SK-N-SH (cell line): Measurements from ENCODE around the gene HCST. TPM values are rescaled to one million over a fixed set of nuclear protein-coding genes. Genes with fewer than 3 reads are reported as not detected.
A peak's percentile ranks its signal among the peaks of the same experiment; 100 is the strongest.

Experiments used
- CTCF ChIA-PET: fragments of 300-600, 350-600 bp; formaldehyde crosslinking; extraction: SDS; loops from one replicate; lab custom pipeline; 2021; lab: Yijun Ruan, JAX
- POLR2A ChIA-PET: fragments of 350-600 bp; sonication (Branson Sonifier 250); formaldehyde crosslinking; extraction: SDS; loops from one replicate; lab custom pipeline; 2020; ENCODE audit warnings: antibody characterized with exemption, inconsistent platforms; lab: Yijun Ruan, JAX
- DNase-seq: peaks from one replicate; pipeline ENCODE4 v3.0.0; 2012
- H2AFZ ChIP-seq: fragments of 200-600 bp; sonication (generic); 2 replicates; pipeline ENCODE4 v1.8.1; 2016; ENCODE audit warnings: antibody characterized with exemption, mild to moderate bottlenecking, low read depth
- H3F3A ChIP-seq: fragments of 200-600 bp; sonication (generic); replicated peaks from 2 replicates; pipeline ENCODE3; 2016; ENCODE audit warnings: antibody characterized with exemption, mild to moderate bottlenecking; ENCODE audit not compliant: insufficient read depth
- H3K27ac ChIP-seq, 2 experiments: fragments of 200-500 bp in 1 of 2; fragments of 200-600 bp in 1 of 2; sonication (Bioruptor generic) in 1 of 2; sonication (generic), shearing (Covaris generic) in 1 of 2; 2 replicates each; pipeline versions ENCODE4 v1.5.1 to v1.6.1; 2014 to 2016; ENCODE audit warnings: low read depth in 2 of 2, inconsistent platforms in 1 of 2, low read length in 1 of 2, mild to moderate bottlenecking in 1 of 2, mixed read lengths in 1 of 2
- H3K27me3 ChIP-seq: fragments of 200-600 bp; sonication (generic), shearing (Covaris generic); 2 replicates; pipeline ENCODE4 v1.6.1; 2016; ENCODE audit warnings: mixed run types; ENCODE audit not compliant: insufficient read depth
- H3K36me3 ChIP-seq, 2 experiments: fragments of 200-500 bp in 1 of 2; fragments of 200-600 bp in 1 of 2; sonication (Bioruptor generic) in 1 of 2; sonication (generic) in 1 of 2; replicated peaks in 1 of 2; 2 replicates each; pipeline versions ENCODE3 to v1.5.1; 2014 to 2016; ENCODE audit warnings: low read length in 1 of 2, mild to moderate bottlenecking in 1 of 2; ENCODE audit not compliant: insufficient read depth in 2 of 2, control insufficient read depth in 1 of 2
- H3K4me1 ChIP-seq, 2 experiments: fragments of 200-500 bp in 1 of 2; fragments of 200-600 bp in 1 of 2; sonication (Bioruptor generic) in 1 of 2; sonication (generic), shearing (Covaris generic) in 1 of 2; 2 replicates each; pipeline versions ENCODE4 v1.5.1 to v1.6.1; 2014 to 2016; ENCODE audit warnings: low read depth in 1 of 2, low read length in 1 of 2, mixed run types in 1 of 2; ENCODE audit not compliant: insufficient read depth in 2 of 2, control insufficient read depth in 1 of 2
- H3K4me2 ChIP-seq: fragments of 200-600 bp; sonication (generic), shearing (Covaris generic); 2 replicates; pipeline ENCODE4 v1.6.1; 2017; ENCODE audit warnings: mixed run types
- H3K4me3 ChIP-seq, 2 experiments: fragments of 200-500 bp in 1 of 2; fragments of 200-600 bp in 1 of 2; sonication (Bioruptor generic) in 1 of 2; sonication (generic), shearing (Covaris generic) in 1 of 2; 2 replicates each; pipeline versions ENCODE4 v1.5.1 to v1.8.1; 2014 to 2016; ENCODE audit warnings: low read depth in 2 of 2, inconsistent platforms in 1 of 2, low read length in 1 of 2, mild to moderate bottlenecking in 1 of 2, mixed read lengths in 1 of 2, moderate library complexity in 1 of 2
- H3K79me2 ChIP-seq: fragments of 200-600 bp; sonication (generic); 2 replicates; pipeline ENCODE4 v1.8.1; 2017; ENCODE audit warnings: mild to moderate bottlenecking; ENCODE audit not compliant: insufficient read depth
- H3K9ac ChIP-seq: fragments of 200-600 bp; sonication (generic); 2 replicates; pipeline ENCODE4 v1.6.1; 2017; ENCODE audit warnings: mixed run types
- H3K9me2 ChIP-seq: fragments of 200-600 bp; sonication (generic); 2 replicates; pipeline ENCODE4 v1.6.1; 2017; ENCODE audit warnings: mixed run types
- H3K9me3 ChIP-seq: fragments of 200-600 bp; sonication (generic); 2 replicates; pipeline ENCODE4 v1.6.1; 2017; ENCODE audit warnings: mixed run types, mild to moderate bottlenecking, moderate library complexity
- H4K20me1 ChIP-seq: fragments of 200-600 bp; sonication (generic); 2 replicates; pipeline ENCODE4 v1.6.1; 2017; ENCODE audit warnings: mild to moderate bottlenecking, mixed run types; ENCODE audit not compliant: insufficient read depth
- CHD2 ChIP-seq: fragments of 150-350 bp; IDR thresholded peaks from 2 replicates; pipeline ENCODE4 v1.6.1; 2018; ENCODE audit warnings: low read length; ENCODE audit not compliant: partially characterized antibody
- ELF1 ChIP-seq: IDR thresholded peaks from 2 replicates; pipeline ENCODE4 v1.4.0; 2012
- EZH2phosphoT487 ChIP-seq: fragments of 200-600 bp; sonication (generic); IDR thresholded peaks from 2 replicates; pipeline ENCODE4 v1.6.1; 2017; ENCODE audit warnings: low read depth, mixed run types, mild to moderate bottlenecking, antibody characterized with exemption, moderate library complexity, borderline replicate concordance
- FOSL2 ChIP-seq: IDR thresholded peaks from 2 replicates; pipeline ENCODE4 v1.4.0; 2012; ENCODE audit warnings: low read depth, mild to moderate bottlenecking, moderate library complexity, borderline replicate concordance
- FOXM1 ChIP-seq: IDR thresholded peaks from 2 replicates; pipeline ENCODE4 v1.4.0; 2012; ENCODE audit warnings: low read depth, mild to moderate bottlenecking
- GABPA ChIP-seq: IDR thresholded peaks from 2 replicates; pipeline ENCODE4 v1.4.0; 2012; ENCODE audit warnings: low read depth, mild to moderate bottlenecking
- GATA2 ChIP-seq: sonication (generic); formaldehyde crosslinking; IDR thresholded peaks from 2 replicates; pipeline ENCODE4 v1.5.0; 2020; ENCODE audit warnings: mild to moderate bottlenecking, missing genetic modification reagents
- MEF2A ChIP-seq: IDR thresholded peaks from 2 replicates; pipeline ENCODE4 v1.4.0; 2012; ENCODE audit warnings: low read depth, borderline replicate concordance
- MXI1 ChIP-seq: IDR thresholded peaks from 2 replicates; pipeline ENCODE4 v1.6.1; 2012; ENCODE audit warnings: mild to moderate bottlenecking, low read depth, low read length, improper control_type of control experiment
- NFIC ChIP-seq: IDR thresholded peaks from 2 replicates; pipeline ENCODE4 v1.4.0; 2012; ENCODE audit warnings: borderline replicate concordance
- POLR2AphosphoS5 ChIP-seq: IDR thresholded peaks from 2 replicates; pipeline ENCODE4 v1.6.1; 2012; ENCODE audit warnings: low read depth, low read length
- RAD21 ChIP-seq: IDR thresholded peaks from 2 replicates; pipeline ENCODE4 v1.6.1; 2012; ENCODE audit warnings: mild to moderate bottlenecking, low read length
- SIN3A ChIP-seq: IDR thresholded peaks from 2 replicates; pipeline ENCODE4 v1.6.1; 2012; ENCODE audit warnings: low read depth, mild to moderate bottlenecking, low read length, moderate library complexity, borderline replicate concordance
- TCF12 ChIP-seq: IDR thresholded peaks from 2 replicates; pipeline ENCODE4 v1.4.0; 2012
- TEAD4 ChIP-seq: IDR thresholded peaks from 2 replicates; pipeline ENCODE4 v1.4.0; 2012; ENCODE audit warnings: mild to moderate bottlenecking, borderline replicate concordance; ENCODE audit not compliant: insufficient read depth
- WGBS: methylation state at CpG from one replicate; pipeline ENCODE4 v1.1.6; 2017; ENCODE audit warnings: low lambda C conversion rate; 5-methylcytosine and 5-hydroxymethylcytosine counted together
- polyA plus RNA-seq, 3 experiments: library from polyadenylated mRNA; depleted of rRNA; stranded (reverse); fragments of >200 nt; gene quantifications; 2 replicates each; pipeline ENCODE4 v1.2.3, GENCODE V29; 2012
- TF ChIP-seq, protein P1 (sequence below): IDR thresholded peaks from 2 replicates; pipeline ENCODE4; 2012
- TF ChIP-seq, protein P2 (sequence below): IDR thresholded peaks from 2 replicates; pipeline ENCODE4 v1.6.1; 2012; ENCODE audit warnings: mild to moderate bottlenecking, low read depth, low read length, moderate library complexity
- TF ChIP-seq, protein P3 (sequence below): IDR thresholded peaks from 2 replicates; pipeline ENCODE4 v1.4.0; 2012; ENCODE audit warnings: low read depth, borderline replicate concordance
- TF ChIP-seq, protein P4 (sequence below): IDR thresholded peaks from 2 replicates; pipeline ENCODE4 v1.4.0; 2012; ENCODE audit warnings: low read depth, borderline replicate concordance
- TF ChIP-seq, protein P5 (sequence below): fragments of 150-350 bp; IDR thresholded peaks from 2 replicates; pipeline ENCODE4 v1.6.1; 2017; ENCODE audit warnings: antibody characterized with exemption, low read length, low read depth, borderline replicate concordance
- TF ChIP-seq, protein P6 (sequence below): IDR thresholded peaks from 2 replicates; pipeline ENCODE4 v1.4.0; 2012; ENCODE audit warnings: low read depth

HCST gene
- polyA plus RNA-seq, 1 of the 3 experiments (the other 2 are of a cell fraction) = 0.59 TPM

DNA sequence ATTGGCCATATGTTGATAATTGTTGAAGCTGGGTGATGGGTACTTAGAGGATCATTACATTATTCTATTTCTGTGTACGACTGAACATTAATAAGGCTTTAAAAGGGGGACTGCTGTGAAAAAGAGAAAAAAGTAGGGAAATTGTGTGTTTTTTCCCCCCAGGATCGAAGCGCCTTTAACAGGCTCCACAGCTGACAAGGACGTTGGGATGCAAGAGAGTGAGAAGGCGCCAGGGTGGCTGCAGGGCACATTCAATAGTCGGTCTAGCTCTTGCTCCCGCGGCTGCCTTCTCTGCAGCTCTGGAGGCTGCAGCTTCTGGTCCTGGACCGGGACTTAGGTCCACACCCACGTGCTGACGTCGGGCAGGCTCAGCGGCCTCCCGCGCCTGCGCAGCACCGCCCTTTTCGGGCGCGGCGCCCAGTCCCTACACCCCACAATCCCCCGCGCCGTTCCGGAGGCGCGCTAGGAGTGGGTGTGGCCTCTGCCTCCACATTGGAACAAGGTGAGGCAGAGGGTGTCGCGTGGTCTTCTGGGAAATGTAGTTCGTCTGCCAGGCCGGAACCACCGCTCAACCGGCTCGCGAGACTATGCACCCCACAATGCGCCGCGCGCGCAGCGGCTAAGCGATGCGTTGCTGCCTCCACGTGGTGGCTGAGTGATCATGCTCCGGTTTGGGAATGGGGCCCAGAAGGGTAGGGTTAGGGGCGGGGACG lies 29.0 kb downstream of the HCST start:
- Histone ChIP-seq H3K79me2 (no peaks in the 10 kb centered on the region), H3K27me3 (no peaks in the 10 kb centered on the region), H2AFZ (peak overlapping the region; percentile 91), H3K36me3 (no peaks in the 10 kb centered on the region), H3K4me3 (peak overlapping the region; percentile 37 to 57), H3K9me3 (no peaks in the 10 kb centered on the region), H3K9ac (no peak overlapping the region), H3K27ac (peak overlapping the region; percentile 40 to 91; a peak in 3 of 4 replicates), H3K4me1 (peaks cover 3 to 7% of the 10 kb centered on the region in 2 experiments; a peak in 3 of 4 replicates), H3K9me2 (no peaks in the 10 kb centered on the region), H3F3A (no peaks in the 10 kb centered on the region), H3K4me2 (peak overlapping the region; percentile 72), H4K20me1 (no peaks in the 10 kb centered on the region)
- peak; percentile 98 for DNase-seq
- 1% methylated on average over 41 of the region's 47 CpGs for WGBS
- POLR2A ChIA-PET = interaction anchor here (0.6 to 0.7 kb wide), 3 partner anchors 17 to 186 kb away, joined by 3 to 5 read pairs (median 3); partner anchors contain the start of genes NFKBID, PSENEN and U2AF1L4
- CTCF ChIA-PET = interaction anchor here (0.6 to 3.4 kb wide), 14 partner anchors 19 to 183 kb away, joined by 3 to 57 read pairs (median 3); partner anchors contain the start of genes APLP1, LIN37 and TYROBP
- TF ChIP-seq GABPA (peak; percentile 67), EZH2phosphoT487 (no peak), GATA2 (no peak), ELF1 (peak; percentile 90), TCF12 (no peak), RAD21 (peak; percentile 99), MXI1 (peak; percentile 94), FOSL2 (no peak), FOXM1 (no peak), CHD2 (peak; percentile 99), POLR2AphosphoS5 (peak; percentile 99), NFIC (peak; percentile 71), SIN3A (peak; percentile 22; the same call in 1 of the 2 replicates), TEAD4 (no peak), MEF2A (no peak)
- TF ChIP-seq, protein P1, sequence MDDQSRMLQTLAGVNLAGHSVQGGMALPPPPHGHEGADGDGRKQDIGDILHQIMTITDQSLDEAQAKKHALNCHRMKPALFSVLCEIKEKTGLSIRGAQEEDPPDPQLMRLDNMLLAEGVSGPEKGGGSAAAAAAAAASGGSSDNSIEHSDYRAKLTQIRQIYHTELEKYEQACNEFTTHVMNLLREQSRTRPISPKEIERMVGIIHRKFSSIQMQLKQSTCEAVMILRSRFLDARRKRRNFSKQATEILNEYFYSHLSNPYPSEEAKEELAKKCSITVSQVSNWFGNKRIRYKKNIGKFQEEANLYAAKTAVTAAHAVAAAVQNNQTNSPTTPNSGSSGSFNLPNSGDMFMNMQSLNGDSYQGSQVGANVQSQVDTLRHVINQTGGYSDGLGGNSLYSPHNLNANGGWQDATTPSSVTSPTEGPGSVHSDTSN = no peak
- TF ChIP-seq, protein P2, sequence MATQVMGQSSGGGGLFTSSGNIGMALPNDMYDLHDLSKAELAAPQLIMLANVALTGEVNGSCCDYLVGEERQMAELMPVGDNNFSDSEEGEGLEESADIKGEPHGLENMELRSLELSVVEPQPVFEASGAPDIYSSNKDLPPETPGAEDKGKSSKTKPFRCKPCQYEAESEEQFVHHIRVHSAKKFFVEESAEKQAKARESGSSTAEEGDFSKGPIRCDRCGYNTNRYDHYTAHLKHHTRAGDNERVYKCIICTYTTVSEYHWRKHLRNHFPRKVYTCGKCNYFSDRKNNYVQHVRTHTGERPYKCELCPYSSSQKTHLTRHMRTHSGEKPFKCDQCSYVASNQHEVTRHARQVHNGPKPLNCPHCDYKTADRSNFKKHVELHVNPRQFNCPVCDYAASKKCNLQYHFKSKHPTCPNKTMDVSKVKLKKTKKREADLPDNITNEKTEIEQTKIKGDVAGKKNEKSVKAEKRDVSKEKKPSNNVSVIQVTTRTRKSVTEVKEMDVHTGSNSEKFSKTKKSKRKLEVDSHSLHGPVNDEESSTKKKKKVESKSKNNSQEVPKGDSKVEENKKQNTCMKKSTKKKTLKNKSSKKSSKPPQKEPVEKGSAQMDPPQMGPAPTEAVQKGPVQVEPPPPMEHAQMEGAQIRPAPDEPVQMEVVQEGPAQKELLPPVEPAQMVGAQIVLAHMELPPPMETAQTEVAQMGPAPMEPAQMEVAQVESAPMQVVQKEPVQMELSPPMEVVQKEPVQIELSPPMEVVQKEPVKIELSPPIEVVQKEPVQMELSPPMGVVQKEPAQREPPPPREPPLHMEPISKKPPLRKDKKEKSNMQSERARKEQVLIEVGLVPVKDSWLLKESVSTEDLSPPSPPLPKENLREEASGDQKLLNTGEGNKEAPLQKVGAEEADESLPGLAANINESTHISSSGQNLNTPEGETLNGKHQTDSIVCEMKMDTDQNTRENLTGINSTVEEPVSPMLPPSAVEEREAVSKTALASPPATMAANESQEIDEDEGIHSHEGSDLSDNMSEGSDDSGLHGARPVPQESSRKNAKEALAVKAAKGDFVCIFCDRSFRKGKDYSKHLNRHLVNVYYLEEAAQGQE = peak; percentile 66
- TF ChIP-seq, protein P3, sequence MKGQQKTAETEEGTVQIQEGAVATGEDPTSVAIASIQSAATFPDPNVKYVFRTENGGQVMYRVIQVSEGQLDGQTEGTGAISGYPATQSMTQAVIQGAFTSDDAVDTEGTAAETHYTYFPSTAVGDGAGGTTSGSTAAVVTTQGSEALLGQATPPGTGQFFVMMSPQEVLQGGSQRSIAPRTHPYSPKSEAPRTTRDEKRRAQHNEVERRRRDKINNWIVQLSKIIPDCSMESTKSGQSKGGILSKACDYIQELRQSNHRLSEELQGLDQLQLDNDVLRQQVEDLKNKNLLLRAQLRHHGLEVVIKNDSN = peak; percentile 61; the same call in 1 of the 2 replicates
- TF ChIP-seq, protein P4, sequence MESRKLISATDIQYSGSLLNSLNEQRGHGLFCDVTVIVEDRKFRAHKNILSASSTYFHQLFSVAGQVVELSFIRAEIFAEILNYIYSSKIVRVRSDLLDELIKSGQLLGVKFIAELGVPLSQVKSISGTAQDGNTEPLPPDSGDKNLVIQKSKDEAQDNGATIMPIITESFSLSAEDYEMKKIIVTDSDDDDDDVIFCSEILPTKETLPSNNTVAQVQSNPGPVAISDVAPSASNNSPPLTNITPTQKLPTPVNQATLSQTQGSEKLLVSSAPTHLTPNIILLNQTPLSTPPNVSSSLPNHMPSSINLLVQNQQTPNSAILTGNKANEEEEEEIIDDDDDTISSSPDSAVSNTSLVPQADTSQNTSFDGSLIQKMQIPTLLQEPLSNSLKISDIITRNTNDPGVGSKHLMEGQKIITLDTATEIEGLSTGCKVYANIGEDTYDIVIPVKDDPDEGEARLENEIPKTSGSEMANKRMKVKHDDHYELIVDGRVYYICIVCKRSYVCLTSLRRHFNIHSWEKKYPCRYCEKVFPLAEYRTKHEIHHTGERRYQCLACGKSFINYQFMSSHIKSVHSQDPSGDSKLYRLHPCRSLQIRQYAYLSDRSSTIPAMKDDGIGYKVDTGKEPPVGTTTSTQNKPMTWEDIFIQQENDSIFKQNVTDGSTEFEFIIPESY = peak; percentile 97
- TF ChIP-seq, protein P5, sequence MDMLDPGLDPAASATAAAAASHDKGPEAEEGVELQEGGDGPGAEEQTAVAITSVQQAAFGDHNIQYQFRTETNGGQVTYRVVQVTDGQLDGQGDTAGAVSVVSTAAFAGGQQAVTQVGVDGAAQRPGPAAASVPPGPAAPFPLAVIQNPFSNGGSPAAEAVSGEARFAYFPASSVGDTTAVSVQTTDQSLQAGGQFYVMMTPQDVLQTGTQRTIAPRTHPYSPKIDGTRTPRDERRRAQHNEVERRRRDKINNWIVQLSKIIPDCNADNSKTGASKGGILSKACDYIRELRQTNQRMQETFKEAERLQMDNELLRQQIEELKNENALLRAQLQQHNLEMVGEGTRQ = peak; percentile 48
- TF ChIP-seq, protein P6, sequence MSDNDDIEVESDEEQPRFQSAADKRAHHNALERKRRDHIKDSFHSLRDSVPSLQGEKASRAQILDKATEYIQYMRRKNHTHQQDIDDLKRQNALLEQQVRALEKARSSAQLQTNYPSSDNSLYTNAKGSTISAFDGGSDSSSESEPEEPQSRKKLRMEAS = peak; percentile 68
